ENCODE results near the gene CTXN1. TPM values are rescaled to one million over a fixed set of nuclear protein-coding genes. Genes with fewer than 3 reads are reported as not detected.
"Not testable (repeated sequence)": the region's sequence is repeated elsewhere in the genome, so short reads cannot be mapped to it uniquely, and the experiment has no call there.

CTXN1 gene
- total and polyA plus RNA-seq, 2 experiments from 2014 or later = 22.8 to 48.5 TPM

DNA sequence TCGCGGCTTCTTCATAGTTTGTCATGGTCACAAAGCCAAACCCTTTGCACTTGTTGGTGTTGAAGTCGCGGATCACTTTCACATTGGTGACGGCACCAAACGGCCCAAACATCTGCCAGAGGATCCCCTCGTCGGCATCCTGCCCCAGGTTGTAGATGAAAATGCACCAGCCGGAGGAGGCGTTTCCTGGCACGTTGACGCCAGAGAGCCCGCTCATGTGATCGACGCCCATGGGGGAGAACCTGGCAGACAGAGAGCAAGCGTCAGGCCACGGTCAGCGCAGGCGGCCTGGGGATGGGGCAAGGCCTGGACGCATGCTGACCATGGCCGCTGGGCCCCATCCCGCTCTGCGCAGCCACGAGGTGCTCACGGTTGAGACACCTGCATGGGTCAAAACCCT, 37.6 kb upstream of the CTXN1 start:
- TF ChIP-seq, protein P1, sequence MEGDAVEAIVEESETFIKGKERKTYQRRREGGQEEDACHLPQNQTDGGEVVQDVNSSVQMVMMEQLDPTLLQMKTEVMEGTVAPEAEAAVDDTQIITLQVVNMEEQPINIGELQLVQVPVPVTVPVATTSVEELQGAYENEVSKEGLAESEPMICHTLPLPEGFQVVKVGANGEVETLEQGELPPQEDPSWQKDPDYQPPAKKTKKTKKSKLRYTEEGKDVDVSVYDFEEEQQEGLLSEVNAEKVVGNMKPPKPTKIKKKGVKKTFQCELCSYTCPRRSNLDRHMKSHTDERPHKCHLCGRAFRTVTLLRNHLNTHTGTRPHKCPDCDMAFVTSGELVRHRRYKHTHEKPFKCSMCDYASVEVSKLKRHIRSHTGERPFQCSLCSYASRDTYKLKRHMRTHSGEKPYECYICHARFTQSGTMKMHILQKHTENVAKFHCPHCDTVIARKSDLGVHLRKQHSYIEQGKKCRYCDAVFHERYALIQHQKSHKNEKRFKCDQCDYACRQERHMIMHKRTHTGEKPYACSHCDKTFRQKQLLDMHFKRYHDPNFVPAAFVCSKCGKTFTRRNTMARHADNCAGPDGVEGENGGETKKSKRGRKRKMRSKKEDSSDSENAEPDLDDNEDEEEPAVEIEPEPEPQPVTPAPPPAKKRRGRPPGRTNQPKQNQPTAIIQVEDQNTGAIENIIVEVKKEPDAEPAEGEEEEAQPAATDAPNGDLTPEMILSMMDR (IDR thresholded peaks at IDR 0.05; ENCODE audit: low read depth, low read length) = no peak
- H3K27me3 ChIP-seq = no peaks in the 10 kb centered on the region
- no peaks in the 10 kb centered on the region for H3K9me3 ChIP-seq (ENCODE audit: low read depth)
- peak overlapping the region; percentile 28 for H3K27ac ChIP-seq
- no peak for DNase-seq (ENCODE audit: low read depth in 1 of 2, low spot score in 1 of 2)
- H3K4me1 ChIP-seq (ENCODE audit: low read depth) = no peaks in the 10 kb centered on the region
- no peak overlapping the region for H3K4me3 ChIP-seq
- H3K36me3 ChIP-seq = peaks cover 48% of the 10 kb centered on the region

DNA sequence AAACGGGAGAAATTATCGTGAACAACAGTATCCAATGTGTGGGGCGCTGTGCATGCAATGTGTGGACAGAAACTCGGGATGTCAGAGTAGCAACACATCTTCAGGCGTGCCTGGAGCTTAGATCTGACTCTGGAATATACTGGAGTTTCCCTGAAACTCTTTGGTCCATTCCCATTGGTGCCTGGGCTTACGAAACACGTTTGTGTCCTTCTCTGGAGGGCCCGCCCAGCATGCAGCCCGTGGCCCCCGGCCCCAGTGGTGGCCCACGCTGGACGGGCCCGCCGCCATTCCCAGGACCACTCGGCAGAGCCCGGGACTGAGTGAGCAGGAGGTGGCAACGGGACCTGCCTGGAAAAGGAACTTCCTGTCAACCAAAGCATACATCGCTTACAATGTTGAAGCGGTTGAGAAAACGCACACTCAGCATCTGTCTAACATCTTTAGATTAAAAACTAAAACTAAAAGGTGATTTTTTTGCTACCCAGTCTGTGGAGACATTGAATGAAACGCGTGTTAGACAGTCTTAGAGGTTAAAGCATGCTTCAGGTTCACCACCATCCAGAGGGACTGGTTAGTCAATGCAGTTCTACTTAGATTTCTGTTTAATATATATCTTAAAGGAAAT, 36.8 kb upstream of the CTXN1 start:
- H3K4me3 ChIP-seq = no peak overlapping the region
- no peak overlapping the region for H3K27ac ChIP-seq
- H3K27me3 ChIP-seq = no peaks in the 10 kb centered on the region
- DNase-seq (ENCODE audit: low read depth in 1 of 2, low spot score in 1 of 2) = no peak
- TF ChIP-seq, protein P1 (IDR thresholded peaks at IDR 0.05; ENCODE audit: low read depth, low read length) = no peak
- H3K36me3 ChIP-seq = peaks cover 48% of the 10 kb centered on the region
- H3K4me1 ChIP-seq (ENCODE audit: low read depth) = no peaks in the 10 kb centered on the region
- H3K9me3 ChIP-seq (ENCODE audit: low read depth) = no peaks in the 10 kb centered on the region

DNA sequence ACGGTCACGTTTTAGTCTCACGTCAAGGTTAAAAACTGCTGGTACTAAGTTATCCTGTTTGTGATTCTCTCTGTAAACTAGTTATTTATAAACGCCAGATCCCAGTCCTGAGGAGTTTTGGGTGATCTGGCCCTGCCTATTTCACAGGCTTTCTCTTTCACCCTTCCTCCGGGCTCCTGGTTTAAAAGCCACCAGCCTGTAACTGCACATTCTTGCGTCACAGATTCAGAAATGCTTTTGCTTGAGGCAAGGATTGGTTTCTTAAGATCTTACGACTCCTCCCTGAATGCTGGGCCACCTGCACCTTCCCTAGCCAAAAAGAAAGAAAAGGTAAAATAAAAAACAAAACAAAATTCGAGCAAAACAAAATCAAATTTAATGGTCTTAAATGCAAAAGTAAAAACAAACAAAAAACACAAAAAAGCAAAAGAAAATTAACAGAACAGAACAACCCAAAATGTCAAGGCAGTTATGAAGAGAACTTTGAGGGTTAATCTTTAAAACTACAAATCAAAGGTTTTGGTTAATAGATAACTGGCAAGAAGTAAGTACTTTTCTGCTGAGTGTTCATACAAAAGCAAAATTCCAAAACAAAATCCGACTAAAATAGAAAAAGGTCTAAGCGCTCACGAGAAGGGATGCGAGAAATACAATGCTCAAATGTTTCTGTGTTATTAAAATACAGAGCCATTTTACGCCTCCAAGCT, 36.1 kb upstream of the CTXN1 start:
- DNase-seq (ENCODE audit: low read depth in 1 of 2, low spot score in 1 of 2) = no peak
- peaks cover 46% of the 10 kb centered on the region for H3K36me3 ChIP-seq

DNA sequence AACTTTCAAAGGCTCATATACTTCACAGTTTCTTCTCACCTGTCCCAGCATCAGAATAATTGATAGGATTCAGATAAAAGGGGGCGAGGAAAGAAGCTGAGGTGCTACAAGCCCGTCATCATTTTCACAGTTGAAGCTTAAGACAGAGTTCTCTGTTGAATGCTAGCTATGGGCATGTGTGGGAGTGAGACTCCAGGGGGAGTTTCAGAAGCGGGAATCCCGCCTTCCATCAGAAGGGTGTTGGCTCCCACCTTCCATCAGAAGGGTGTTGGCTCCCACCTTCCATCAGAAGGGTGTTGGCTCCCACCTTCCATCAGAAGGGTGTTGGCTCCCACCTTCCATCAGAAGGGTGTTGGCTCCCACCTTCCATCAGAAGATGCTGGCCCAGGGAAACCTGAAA, 35.1 kb upstream of the CTXN1 start:
- Histone ChIP-seq H3K36me3 (peaks cover 37% of the 10 kb centered on the region), H3K27ac (peak overlapping the region; percentile 48)
- DNase-seq (ENCODE audit: low read depth in 1 of 2, low spot score in 1 of 2); H3K4me1 ChIP-seq (ENCODE audit: low read depth); H3K9me3 ChIP-seq (ENCODE audit: low read depth); H3K4me3 ChIP-seq; H3K27me3 ChIP-seq: not testable (repeated sequence)

More for the DNA sequence above, 36.1 kb upstream of the CTXN1 start:
- no peaks in the 10 kb centered on the region for H3K27me3 ChIP-seq
- H3K4me3 ChIP-seq = no peak overlapping the region
- H3K27ac ChIP-seq = no peak overlapping the region
- H3K4me1 ChIP-seq (ENCODE audit: low read depth) = no peaks in the 10 kb centered on the region
- TF ChIP-seq, protein P1 (IDR thresholded peaks at IDR 0.05; ENCODE audit: low read depth, low read length) = no peak
- no peaks in the 10 kb centered on the region for H3K9me3 ChIP-seq (ENCODE audit: low read depth)

DNA sequence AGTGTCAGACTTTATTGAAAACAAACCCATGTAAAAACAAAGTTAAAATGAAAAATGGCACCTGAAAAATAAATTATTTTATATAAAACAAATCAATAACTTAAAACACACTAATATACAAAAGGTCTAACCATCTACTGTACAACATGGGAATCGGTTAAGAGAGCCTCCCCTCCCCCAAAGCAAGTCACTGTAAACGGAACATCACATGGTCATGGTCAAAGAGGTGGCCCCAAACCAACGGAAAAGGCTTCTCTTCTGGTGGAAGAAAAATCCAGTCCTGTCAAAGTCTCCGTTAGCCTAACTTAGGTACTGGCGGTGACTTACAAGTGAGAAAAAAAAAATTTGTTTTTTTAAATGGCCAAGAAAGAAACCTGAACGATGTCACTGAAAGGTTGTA, 33.3 kb upstream of the CTXN1 start:
- H3K27ac ChIP-seq = peak overlapping the region; percentile 18
- H3K9me3 ChIP-seq (ENCODE audit: low read depth) = no peaks in the 10 kb centered on the region
- DNase-seq (ENCODE audit: low read depth in 1 of 2, low spot score in 1 of 2) = no peak
- no peaks in the 10 kb centered on the region for H3K27me3 ChIP-seq
- TF ChIP-seq, protein P1 (IDR thresholded peaks at IDR 0.05; ENCODE audit: low read depth, low read length) = no peak
- H3K4me1 ChIP-seq (ENCODE audit: low read depth) = no peaks in the 10 kb centered on the region
- no peak overlapping the region for H3K4me3 ChIP-seq
- peaks cover 27% of the 10 kb centered on the region for H3K36me3 ChIP-seq

DNA sequence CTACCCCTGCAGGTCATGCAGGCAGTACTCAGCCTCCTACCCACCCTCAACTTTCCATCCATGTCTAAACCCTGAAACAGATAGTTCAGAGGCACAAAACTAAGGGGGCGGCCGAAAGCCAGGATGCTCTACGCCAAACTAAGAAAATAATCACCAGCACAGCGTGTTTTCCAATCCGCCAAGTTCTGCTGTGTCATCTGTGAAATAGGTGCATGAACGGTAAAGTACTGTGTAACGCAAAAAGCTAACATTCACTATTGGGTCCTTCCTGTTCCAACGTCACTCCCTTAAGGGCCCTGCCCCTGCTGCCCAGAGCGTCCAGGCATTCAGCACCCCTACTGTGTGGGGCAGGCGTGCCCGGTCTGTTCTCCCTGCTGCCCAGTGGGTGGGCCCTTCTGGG, 29.8 kb upstream of the CTXN1 start:
- no peak overlapping the region for H3K4me3 ChIP-seq
- no peak for DNase-seq (ENCODE audit: low read depth in 1 of 2, low spot score in 1 of 2)
- no peaks in the 10 kb centered on the region for H3K27me3 ChIP-seq
- TF ChIP-seq, protein P1 (IDR thresholded peaks at IDR 0.05; ENCODE audit: low read depth, low read length) = no peak
- no peak overlapping the region for H3K27ac ChIP-seq
- H3K4me1 ChIP-seq (ENCODE audit: low read depth) = no peaks in the 10 kb centered on the region
- peaks cover 3% of the 10 kb centered on the region for H3K36me3 ChIP-seq
- H3K9me3 ChIP-seq (ENCODE audit: low read depth) = no peaks in the 10 kb centered on the region
